Measurements from ENCODE around the gene MRAP2.

The MRAP2 gene, protein sequence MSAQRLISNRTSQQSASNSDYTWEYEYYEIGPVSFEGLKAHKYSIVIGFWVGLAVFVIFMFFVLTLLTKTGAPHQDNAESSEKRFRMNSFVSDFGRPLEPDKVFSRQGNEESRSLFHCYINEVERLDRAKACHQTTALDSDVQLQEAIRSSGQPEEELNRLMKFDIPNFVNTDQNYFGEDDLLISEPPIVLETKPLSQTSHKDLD

GRCh38 chr6:84033523-84034451 lies at the start of gene MRAP2:
Gene MRAP2 (plus strand): TSS chr6:84033772. CDS start chr6:84055319, 21,547 bp downstream.
- no peak for DNase-seq (ENCODE audit: low read depth)

DNA sequence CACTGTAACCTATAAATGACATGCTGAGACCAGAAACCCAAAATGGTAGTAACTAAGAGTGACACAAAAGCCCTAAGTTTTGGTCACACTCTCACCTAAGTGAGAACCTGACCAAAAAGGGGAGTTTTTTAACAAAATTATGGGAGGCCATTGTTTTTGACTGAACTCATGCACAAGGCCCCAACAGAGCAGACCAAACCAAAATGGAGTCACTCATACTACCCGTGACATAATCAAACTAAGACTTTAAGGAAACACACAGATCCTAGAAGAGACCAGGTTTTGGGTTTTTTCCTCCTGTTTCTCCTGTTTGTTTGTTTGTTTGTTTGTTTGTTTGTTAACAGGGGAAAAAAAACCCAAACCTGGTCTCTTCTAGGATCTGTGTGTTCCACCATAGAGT lies 49.2 kb upstream of the MRAP2 start:
- no peak for DNase-seq (ENCODE audit: low read depth)

DNA sequence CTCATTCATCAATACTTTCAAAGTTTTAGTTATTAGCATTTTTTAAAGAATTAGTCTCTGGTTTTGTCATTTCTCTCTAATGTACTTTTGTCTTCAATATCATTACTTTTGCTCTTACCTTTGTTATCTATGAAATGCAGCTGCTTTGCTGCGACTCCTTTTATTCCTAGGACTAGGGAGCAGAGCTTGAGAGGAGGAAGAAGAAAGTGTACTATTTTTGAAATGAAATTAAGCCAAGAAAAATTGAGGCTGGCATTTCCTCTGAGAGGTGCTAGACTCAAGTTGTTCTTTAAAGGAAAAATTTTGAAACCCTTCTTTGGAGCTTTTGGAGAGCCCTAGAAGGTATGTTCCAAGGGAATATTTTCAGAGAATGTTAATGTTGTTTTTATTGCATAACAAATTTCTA lies 48.3 kb upstream of the MRAP2 start:
- DNase-seq (ENCODE audit: low read depth), result no peak

DNA sequence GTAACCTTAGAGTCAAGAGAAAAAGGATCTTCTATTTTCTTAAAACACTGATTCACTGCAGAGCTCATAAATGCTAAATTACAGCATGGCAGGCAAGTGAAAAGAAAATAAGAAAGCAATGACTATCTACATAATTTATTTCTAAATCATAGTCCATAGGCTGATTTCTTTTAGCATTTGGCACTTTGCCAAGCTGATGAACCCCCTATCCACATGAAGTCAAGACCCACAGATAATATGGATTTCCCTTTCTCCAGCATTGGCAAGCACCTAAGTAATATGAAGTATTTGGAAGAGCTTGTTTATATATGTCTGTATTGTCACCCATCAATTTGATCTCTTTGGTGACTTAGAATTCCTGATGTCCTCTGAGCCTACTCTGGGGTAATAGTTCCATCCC lies 47.9 kb upstream of the MRAP2 start:
- DNase-seq (ENCODE audit: low read depth), result no peak

DNA sequence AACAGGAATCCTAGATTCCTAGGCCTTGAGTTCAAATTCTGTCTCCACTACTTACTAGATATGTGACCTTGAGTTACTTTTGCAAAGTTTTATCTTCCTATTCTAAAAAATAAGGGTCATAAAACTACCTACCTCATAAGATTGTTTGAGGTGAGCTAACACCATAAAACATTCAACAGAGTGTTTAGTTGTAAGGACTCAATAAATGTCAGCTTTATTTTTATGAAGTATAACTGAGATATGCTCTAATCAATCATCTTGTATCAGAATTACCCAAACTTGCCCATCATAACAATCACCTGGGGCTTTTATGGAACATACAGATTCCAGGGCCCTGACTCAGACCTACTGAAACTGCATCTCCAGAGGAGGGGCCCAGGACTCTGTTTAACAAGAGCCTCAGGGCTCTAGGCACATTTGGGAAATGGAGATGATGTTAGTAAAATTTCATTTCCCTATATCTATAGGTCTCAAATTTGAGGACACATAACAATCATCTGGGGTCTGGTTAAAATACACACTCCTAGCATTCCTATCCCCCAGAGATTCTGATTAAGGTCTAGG lies 35.5 kb upstream of the MRAP2 start:
- no peak for DNase-seq (ENCODE audit: low read depth)

- no peak for DNase-seq (ENCODE audit: low read depth)
Measured at GRCh38 chr6:84001119-84001518, 32.5 kb upstream of the MRAP2 start.

DNA sequence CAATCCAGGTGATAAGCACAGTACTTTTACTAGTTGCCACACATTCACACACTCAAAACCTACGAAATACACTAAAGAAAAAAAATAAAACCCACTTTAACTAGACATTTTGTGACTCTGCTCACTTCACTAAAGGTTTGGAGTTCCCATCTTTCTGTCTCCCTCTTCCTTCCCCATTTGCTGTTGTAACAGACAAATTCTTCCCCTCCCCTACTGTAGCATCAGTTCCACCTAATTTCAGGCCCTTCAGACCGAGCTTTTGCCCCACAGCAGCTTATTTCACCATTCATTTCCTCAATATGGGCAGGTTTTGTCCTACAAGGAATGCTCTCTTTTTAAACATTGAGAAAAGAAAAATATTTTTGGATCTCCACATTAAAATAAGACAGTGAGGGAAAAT lies 31.3 kb upstream of the MRAP2 start:
- no peak for DNase-seq (ENCODE audit: low read depth)

GRCh38 chr6:84003131-84003530 lies 30.4 kb upstream of the MRAP2 start:
- DNase-seq (ENCODE audit: low read depth), result no peak

DNA sequence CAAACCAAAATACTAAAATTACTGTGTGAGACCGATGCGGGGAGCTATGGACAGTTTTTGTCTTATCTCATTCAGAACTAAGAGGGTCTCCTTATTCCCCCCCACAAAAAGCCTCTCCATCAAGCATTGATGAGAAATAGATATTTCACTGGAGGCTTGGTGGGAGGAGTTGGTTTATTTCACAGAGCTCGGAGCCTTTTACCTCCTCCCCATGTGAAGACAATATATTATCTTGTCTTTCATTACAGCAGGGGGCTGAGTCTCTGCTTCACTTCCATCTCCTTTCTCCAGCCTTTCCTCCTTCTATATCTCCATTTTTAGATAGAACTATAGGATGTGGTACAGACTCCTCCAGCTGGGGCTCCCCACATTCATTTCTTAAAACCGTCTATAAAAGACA lies 29.9 kb upstream of the MRAP2 start:
- no peak for DNase-seq (ENCODE audit: low read depth)

- no peak for DNase-seq (ENCODE audit: low read depth)
Measured at GRCh38 chr6:84007871-84008270, 25.7 kb upstream of the MRAP2 start.

- DNase-seq (ENCODE audit: low read depth), result no peak
Measured at GRCh38 chr6:84013354-84013753, 20.2 kb upstream of the MRAP2 start.

GRCh38 chr6:84013931-84014330 lies 19.6 kb upstream of the MRAP2 start:
- DNase-seq (ENCODE audit: low read depth), result no peak

- DNase-seq (ENCODE audit: low read depth), result no peak
Measured at GRCh38 chr6:84016029-84016428, 17.5 kb upstream of the MRAP2 start.

DNA sequence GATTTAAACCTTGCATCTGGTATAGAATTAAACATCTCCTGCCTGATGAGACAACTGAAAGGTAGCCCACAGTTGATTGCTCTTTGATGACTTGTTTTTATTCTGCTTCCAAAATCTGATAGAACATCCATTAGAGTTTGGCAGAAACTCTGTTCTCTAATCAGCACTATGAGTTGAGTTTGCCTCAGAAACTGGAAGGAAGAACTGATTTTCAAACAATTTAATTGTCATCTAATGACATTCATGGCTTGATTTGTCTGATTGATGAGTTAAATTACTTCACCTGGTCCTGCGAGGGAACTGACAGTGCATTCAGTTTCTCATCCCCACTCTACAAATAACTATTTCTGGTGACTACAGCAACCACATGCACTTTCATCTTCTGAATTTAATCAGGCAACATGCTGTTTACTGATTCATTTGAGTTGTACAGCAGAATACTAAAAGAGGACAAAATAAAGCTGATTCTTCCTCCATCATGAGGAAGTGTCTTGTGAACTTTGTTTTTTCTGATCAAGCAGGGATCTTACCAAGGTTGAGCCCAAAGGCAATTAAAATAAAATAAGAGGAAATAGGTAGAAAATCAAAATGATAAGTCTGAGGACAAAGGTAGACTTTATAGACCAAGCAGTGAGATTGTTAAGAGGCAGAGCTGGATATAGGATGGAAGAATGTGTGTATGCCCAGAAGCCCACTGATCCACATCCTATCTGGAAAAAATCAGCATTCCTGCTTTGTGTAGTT lies 15.7 kb upstream of the MRAP2 start:
- no peak for DNase-seq (ENCODE audit: low read depth)

DNA sequence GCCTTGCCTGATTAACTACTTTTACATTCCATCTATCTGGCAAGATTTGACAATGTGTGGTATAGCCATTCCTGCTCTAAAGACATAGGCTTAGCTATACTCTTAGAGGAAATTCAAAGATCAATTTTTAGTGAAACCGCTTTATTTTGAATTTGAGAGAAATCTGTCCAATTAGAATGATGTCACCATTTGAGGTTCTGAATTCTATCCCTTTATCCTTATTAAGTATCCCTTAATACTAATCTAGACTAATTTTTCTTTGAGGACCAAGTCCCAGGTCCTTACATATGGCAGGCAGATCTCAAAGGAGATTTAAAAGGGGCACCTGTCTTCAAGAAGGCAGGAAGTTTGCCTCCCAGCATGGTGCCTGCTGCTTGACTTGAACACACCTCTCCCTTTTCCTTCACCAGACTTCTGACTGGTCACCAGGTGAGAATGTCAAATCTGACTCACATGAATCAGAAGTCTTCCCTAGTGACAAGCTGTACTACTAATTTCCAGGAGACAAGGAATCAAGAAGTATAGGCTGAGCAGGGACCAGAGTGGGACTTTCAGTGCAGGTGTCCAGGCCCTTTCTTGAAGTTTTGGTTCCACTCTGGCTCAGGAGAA lies 15.0 kb upstream of the MRAP2 start:
- no peak for DNase-seq (ENCODE audit: low read depth)

GRCh38 chr6:84019141-84019841 lies 14.3 kb upstream of the MRAP2 start:
- DNase-seq (ENCODE audit: low read depth), result no peak

- no peak for DNase-seq (ENCODE audit: low read depth)
Measured at GRCh38 chr6:84019842-84020211, 13.7 kb upstream of the MRAP2 start.

GRCh38 chr6:84021625-84022024 lies 11.9 kb upstream of the MRAP2 start:
- DNase-seq (ENCODE audit: low read depth), result no peak

DNA sequence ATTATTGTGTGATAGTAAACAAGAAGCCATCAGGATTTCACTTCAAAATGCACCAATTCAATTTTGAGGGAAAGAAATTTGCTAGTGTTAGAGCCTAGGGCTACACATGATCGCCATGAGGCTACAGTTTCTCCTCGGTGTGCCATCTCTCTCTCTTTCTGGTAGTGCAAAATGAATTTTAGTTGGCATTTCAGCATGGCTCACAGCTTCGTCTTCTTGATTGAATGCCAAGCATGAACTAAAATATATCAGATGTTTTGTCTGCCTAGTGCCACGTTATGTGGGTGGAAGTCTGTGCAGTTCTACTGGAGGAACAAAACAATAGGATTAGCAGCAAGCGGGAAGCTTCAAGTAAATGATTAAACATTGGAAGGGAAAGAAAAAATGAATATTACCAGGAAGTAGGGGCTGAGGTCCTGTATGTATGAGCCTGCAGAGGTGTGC lies 6.8 kb upstream of the MRAP2 start:
- DNase-seq (ENCODE audit: low read depth), result no peak

DNA sequence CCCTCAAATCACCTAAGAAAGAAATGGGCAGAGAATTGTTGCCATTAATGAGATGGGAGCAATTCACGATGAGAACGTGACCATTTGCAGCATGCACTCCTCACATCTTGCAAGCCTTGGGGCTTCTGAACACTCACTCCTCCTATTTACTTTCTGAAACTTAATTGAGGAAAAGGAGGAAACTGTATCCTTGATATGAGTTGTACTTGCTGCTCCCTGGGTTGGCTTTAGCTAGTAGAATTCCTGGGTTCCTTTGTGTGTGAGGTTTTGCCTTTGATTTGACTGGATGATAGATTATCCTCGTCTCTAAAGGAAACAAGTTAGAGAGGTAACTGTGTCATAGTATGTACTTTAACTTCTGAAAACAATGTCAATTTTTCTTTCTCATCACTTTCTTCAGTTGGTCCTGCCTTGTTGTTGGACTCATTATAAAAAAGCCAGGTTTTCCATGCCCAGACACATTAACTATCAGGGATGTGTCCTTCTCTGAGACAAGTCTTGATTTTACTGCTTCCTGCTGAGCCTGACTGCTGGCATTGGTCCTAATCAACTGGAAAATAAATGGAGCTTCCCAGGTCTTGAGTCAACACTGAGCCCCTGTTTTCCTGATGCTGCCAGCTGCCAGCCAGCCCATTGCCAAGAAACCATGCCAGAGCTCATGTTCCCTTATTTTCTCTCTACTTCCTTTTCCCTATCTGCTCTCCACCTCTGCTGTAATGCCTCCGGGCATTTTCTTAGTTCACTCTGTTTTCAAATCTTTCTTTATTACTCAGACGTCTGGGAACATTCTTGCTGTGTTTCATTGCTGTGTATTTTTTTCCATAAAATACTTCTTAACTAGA lies 6.0 kb upstream of the MRAP2 start:
- DNase-seq (ENCODE audit: low read depth), result peak; percentile 61
